Fibroblast of skin of back (primary cell): ENCODE results near the gene NFATC2.
A peak's percentile ranks its signal among the peaks of the same experiment; 100 is the strongest.

Experiments
- DNase-seq: peaks from one replicate; pipeline ENCODE4 v3.0.0-alpha.2; 2013

NFATC2 gene

DNA sequence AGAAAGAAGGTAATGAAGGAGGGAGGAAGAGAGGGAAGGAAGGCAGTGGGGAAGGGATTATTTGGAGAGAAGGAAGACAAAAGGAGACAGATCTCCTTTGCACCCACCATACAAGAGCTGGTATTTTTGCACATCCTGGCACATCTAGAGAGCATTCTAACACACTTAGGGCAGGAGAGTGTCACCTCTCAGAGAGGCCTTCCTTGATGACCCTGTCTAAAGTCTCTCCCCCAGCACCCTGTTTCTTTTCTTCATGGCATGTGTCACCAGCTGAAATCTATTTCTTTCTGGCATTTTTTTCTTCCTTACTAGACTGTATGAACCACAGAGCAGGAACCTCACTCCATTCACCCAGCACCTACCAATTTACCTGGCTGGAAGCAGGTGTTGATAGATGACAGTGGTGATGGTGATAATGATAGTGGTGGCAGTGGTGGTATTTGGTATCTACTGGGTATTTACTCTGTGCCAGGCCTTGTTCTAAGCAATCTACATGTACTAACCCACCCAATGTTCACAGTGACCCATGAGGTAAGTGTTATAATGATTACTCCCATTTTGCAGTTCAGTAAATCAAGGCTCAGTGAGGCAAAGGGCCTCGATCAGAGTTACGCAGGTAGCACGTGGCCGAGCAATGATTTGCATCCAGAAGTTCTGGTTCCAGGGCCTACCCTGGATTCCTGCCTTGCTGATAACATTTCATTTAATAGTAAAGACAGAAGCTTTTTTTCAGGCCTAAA, 131.8 kb downstream of the NFATC2 start:
- DNase-seq = no peak

DNA sequence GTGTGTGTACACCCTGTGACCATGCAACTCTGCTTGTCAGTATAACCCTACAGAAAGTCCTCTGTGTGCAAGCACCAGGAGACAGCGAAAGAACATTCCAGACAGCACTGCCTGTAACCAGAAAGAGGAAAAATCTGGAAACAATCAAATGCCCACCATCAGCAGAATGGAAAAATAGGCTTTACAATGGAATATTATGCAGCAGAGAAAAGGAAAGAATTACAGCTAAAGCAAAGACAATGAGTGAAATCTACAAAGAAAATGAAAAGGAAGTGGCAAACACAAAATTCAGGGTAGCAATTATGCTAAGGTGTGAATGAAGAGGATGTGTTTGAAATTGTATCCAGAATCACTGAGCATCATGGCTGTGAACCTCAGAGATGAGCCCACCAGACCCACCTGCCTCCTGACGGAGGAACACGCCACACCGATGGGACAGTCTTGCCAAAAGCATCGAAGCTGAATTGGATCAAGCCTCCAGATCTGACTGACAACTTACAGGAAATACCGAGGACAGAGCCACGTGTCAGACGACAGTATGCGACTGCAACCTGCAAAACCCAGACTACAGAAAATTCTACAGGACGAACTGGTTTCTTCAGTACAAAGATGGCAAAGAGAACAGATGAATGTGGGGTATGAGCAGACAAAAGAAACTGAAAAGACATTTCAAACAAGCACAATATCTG, 133.2 kb downstream of the NFATC2 start:
- DNase-seq = no peak

DNA sequence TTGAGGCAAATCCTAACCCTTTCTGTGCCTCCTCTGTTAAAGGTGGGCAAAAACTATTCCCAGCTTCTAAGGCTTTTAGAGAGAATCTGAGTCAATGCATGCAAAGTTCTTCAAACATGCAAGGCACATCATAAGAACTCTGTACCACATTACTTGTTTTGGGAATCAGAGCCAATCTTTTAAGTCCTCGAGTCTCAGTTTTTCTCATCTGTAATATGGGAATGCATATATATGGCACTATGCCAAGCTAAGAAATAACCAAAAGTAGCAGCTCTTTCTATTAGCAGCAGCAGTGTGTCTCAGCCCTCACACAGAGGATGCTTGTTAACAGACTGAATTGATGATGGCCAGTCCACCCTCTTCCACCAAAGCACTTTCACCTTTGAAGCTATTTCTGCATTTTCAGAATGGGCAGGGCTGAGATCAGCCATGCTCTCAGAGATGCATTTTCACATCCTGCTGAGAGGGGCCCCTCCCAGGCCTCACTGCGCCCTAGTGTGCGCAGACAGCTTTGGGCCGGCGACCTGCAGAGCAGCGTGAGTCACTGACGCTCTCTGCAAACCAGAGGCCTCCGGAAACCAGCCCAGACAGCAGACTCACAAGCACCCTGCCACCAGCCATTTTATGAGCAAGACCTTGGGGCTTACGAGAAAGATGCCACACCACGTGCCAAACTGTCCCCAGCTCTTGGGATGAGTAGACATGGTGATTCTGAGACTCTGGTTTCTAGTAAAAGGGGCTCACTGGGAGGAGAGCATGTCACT, 138.0 kb downstream of the NFATC2 start:
- DNase-seq = peak; percentile 48

DNA sequence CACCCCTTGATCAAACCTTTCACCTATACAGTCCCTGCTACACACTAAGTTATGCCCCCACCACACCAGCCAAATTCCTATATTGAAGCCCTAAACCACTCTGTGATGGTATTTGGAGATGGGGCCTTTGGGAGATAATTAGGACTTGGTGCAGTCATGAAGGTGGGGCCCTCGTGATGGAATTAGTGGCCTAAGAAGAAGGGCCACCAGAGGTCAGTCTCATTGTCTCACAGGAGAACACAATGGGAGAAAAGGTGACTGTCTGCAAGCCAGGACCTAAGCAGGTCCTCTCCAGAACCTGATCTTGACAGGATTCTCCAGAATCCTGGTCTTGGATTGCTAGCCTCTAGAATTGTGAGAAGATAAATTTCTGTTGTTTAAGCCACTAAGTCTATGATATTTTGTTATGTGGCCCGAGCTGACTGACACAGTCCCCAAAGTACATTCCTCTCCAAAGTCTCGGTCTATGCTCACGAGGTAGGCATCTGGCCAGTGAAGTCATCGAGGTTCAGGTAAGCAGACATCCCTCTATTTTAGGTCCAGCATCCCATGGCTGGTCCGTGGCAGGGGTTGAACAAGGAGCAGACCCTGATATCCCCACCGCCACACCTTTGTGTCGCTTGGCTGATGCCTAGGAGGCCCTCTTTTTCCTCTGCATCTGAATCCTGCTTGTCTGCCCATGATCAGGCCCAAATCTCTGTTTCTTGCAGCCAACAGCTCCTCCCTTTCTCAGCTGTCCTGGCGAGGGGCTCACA, 138.9 kb downstream of the NFATC2 start:
- DNase-seq = no peak

DNA sequence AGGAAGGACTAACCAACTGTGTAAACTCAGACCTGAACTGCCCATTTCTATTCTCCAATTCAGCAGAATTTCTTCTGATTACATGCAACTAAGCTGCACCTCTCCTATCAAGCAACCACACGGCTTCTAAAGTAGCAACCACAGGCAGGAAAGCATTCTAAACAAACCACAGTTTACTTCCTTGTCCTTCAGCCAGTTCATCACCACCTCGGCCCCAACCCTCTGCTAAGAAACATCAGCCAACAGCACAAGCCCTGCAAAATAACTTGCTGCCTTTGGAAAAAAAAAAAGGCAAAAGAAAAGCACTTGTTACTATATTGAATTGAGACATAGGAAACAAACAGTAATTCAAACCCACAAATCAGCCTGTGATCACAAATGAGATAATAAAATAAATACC, 140.3 kb downstream of the NFATC2 start:
- no peak for DNase-seq

DNA sequence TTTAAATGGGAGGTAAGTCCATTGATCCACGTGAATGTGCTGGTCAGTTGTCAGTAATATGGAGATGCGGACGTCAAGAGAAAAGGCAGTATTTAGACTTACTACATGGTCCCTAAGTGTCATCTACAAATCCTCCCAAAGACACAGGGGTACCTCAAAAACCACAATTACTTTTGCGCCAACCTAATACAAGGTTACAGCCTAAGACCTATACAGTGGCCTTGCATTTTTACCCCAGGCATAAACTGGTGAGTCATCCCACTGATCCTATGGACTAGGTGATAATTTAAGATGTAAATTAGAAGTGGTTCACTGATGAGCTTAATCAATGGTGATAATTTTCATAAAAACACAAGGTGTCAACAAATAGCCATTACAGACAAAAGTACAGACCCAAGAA, 141.0 kb downstream of the NFATC2 start:
- no peak for DNase-seq

DNA sequence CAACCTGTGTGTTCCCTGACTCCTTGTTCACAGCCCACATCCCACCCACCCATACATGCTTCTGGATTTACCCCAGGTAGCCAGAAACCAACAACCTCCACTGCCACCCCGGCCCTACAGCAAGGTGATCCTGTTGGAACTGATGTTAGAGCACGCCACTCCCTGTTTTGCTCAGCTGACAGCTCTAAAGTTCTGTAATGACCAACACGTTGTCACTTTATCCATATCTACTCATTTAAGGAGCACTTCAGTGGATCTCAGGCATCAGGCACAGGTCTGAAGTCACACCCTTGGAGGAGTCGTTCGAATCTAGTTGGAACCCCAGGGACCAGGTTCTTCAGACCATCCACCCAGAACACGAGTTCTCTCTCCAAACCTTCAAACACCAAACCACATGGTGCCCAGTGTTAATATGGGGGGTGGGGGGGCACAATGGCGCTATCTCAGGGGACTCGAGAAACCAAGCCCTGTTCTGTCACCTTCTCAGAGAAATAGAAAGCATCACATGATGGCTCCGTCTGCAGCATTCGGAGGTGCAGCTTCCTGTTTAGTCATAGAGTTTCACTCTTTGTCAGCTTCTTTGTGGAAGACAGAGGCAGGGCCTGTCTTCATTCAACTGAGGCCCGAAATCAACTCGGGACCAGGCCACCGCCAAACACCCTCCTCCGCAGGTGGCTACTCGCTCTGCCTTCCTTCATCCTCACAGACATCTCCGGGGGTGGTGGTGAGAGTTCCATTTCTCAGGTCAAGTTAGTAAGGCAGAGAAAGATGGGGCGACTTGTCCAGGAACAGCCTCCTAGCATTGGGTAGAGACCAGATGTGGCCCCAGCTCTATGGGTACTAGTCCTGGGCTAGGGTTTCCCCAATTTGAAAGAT, 142.2 kb downstream of the NFATC2 start:
- no peak for DNase-seq

DNA sequence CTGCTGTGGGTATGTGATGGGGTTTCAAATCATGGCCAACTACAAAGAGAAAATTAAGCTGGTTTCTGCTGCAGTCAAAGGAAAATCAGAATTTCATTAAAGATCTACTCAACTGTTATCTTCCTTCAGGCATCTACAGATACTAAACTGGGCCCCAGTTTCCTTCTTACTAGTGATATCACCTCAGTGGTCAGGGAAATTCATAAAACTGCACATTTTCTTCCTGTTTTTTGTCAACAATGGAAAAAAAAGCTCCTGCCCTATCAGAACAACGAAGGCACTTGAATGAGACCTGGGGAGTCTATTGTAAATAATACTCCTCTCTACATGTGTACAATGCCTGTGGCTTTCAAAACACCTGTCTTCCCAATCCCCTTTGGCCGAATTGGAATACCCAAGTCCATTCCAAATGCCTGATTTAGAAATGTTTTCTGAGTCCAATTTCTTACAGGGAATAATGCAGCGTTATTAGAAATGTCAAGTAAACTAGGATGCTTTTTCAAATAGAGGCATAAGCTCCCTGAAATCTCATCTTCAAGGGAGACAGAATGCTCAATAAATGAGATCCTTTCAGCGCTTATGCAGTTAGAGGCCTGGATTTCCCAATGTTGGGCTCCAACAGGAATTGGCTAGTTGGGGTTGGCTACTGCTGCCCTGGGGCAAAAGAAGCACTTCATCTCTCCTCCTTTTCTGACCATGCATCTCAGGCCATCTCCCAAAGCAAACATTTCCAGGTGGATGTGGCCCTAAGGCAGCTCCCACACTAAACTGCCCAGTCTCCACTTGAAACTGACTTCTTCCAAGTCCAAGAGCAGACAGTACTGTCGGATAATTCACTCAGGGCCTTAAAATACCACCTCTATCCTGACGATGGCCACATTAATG, 143.3 kb downstream of the NFATC2 start:
- DNase-seq = no peak

DNA sequence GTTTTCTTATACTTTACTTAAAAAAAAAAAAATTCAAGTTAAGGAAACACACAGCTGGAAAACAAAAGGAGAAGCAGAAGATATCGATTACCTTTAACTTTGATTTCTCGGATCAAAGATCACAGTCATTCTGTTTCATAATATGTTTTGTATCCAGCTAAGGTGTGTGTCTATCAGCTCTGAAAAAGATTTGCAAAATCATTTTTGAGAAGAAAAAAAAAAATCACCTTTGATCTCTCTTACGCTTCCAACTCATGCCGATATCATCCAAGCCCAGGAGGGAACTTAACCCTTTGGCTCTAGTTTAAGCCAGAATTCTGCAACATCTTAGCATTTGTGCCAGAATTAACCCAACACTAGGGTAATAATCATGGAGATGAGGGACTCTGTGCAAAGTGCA, 144.0 kb downstream of the NFATC2 start:
- DNase-seq = no peak

DNA sequence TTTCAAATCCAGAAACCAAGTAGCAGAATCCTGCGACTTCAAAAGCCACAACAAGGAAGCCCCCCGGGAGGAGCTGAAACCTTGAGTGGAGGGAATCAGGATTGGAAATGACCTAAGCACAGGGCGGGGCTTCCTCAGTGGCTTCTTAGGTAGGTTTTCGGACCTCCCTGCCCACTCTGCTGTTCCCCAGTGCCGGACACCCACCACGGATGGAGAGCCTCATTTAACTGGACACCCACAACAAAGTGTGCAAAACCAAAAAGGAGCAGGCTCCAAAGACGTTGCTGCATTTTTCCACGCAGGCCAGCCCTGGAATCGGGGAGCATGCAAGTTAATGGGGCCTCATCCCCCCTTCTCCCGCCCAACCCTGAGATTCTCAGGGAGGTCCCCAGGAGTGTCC, 144.4 kb downstream of the NFATC2 start:
- DNase-seq = no peak

DNA sequence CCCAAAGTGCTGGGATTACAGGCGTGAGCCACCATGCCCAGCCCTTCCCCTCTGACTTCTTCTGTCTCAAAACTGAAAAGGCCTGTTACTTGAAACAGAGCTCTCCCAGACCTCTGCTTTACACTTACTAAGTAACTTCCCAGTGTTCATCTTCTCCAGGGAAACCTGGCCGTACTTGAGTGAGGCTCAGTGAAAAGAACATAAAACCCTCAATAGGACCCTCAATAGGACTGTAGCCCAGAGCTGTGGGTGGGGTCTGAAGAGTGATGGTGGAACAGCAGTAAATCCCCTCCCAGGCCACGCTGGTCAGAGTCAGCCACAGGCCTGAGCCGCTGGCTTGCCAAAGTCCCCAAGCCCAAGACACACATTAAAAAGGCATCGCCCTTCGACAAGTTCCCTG, 145.4 kb downstream of the NFATC2 start:
- DNase-seq = no peak

DNA sequence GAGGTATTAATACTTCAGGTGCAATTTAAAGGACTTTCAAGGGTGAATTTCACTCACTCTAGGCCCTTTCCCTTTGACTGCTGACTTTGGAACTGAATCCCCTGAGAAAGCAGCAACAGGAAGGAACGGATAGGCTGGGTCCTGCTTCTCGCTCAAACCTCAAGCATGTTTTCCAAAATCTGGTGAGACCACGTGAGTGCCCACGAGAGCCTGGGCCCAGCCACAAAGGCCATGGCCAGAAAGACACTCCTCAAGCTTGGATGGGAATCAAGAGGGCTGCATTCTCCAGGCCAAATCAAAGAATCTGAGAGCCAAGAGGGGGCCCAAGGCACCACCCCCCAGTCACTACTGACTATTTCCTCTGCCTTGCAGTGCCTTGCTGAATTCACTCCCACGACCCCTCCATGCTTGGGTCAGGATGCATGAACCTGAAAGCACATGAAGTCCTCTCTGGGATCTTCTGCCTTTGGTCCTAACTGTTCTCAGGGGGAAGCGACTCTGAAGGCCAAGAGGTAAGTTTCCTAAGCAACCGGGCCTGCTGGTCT, 146.1 kb downstream of the NFATC2 start:
- no peak for DNase-seq

DNA sequence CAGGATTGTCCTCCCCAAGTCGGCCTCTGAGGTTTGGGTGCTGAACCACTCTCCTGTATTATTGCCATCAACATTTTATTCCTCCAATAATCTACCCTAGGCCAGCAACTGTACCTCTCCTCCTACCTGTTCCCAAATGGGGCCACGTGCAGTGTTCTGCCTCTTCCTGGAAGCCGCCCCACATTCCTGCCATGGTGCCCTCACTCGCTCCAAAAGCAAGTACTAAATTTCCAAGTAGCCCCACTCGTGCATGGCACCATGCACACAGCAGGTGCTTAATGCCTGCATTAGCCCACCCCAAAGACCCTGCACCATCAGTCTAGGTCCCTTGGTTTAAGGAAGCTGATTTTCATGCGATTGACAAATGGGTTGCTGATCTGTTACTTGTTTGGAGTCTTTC, 147.8 kb downstream of the NFATC2 start:
- DNase-seq = no peak

DNA sequence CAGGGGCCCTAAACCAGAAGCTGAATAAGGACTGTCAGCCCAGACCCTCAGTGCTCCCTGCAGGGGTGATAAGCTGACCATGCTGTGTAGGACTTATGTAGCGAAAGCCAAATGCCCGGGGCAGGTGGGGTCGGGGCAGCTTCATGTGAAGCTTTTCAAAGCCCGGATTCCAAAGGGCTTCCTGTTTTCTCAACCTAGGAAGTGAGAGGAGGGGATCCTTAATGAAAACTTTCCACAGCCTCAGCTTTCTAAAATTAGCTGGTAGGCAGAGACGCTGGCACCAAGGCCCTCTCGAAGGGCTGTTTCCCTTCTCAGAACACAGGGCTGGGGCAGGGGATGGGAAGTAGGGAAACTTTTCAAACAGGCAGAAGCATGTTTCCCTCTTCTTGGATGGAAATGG, 148.9 kb downstream of the NFATC2 start:
- no peak for DNase-seq

DNA sequence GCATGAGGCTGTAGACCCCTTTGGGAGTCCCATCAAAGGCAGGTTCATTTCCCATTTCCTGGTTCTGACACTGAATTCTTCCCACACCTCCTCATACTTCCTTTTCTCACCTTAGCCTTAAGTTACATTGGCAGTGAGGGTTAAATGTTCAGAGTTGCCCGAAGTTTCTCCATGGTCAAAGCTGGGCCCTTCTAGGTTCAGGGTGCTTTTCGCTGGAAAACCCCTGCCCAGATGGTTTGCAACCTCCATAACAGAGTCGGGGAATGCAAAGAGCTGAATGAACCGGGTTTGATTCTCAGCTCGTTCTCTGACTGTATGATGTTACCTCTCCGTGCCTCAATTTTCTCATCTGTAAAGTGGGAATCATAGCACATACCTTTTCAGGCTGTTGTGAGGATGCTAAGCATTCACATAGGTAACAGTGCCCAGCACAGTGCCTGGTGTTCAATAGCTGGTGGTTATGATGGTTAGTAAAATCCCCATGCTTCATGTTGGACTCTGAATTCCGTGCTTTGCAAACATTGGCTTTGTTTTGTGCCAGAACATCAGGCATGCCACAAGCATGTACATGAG, 149.8 kb downstream of the NFATC2 start:
- no peak for DNase-seq

DNA sequence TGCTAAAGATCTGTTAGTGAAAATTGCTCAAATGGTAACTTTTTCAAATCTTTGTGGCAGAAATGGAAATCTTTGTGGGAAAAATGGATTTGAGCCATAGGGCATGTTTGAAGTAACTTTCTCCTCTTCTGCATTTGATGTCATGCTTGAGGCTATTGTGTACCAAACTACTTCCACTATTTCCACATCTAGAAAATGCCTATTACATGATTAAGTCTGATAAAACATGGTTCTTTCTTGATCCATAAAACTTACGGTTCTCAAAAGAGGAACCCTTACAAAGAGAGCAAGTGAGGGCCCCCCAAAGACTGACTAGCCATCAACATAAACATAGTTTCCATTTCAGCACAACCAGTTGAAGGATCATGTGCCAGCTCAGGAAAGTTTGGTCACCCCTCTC, 150.6 kb downstream of the NFATC2 start:
- no peak for DNase-seq

DNA sequence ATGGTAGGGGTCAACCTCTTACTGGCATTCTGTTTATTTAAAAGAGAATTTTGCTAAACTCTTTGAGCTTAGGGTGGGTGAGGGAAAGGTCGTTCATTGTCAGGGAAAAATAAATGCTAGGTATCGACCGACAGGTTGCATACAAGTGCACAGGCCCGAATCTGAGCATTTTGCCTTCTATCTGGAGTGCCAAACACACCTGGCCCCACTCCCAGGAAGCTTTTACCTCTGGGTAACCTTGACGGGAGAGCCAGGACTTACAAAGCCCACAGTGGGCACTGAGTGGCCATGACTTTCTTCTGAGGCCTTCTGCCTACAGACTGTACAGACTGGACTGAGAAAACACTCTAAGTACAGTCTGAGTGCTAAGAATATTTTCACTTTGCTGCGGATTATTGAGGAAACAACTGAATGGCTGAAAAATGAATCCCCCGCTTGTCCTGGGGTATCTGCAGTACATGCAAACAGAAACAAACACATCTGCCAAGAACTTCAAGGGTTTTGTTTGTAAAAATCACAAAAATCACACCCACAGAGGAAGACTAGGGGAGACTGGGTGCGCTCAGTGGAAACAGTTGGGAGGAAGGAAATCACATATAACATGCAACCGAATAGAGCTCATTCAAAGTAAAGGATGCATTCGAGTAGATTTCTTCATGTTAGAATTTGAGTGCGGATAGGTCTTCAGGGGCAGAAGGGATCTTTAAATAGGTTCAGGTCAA, 152.8 kb downstream of the NFATC2 start:
- DNase-seq = no peak

DNA sequence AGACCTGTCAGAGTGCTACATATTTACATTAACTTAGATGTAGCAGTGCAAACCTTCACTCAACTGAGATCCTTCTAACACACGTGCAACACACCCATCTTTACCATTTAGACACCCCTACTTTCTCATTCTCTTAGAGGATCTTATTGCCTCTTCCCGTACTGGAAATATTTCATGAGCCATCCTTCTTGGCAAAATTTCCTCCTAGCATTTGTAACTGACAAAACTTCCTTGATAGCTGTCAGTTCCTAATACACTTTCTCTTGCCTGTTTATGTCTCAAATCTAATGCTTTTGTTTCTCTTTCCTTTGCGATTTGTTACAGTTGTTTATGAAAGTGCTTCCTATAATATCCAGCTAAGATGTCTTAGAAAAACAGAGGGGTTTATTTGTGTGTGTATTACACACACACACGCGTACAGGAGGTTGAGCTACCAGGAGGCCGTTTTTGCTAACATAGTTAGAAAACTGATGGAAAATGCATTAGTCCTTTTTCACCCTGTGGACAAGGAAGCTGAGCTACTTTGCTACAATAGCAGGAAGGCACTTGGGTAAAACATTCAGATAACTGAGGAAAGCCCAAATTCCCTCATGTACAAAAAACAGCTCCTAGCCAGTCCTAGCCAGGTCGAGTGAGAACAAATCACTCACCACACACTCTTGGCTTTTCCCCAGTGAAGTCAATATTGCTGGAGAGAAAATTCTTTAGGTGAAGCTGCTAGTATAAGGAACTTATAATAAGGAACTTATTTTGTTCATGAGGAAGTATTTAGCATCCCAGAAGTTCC, 153.6 kb downstream of the NFATC2 start:
- DNase-seq = no peak

DNA sequence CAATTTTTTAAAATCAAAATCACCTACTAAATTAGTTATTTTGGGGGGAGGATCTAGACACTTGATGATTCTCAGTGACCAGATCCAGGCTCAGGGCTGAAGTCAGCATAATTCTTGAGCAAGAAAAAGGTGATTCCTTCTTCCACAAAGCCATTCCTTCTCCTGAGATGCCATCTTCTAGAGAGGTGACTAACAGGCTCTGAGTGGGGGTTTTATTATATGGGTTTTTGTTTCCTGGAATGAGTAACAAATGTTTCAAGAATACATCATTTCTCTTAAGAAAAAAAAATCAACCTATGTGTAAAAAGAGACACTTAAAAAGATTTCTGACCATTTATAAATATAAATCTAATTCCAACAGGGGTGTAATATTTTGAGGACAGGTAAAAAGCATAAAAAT, 154.3 kb downstream of the NFATC2 start:
- DNase-seq = peak; percentile 68
